HG02763 (cell line): ENCODE measurements around the gene MTIF3.
"Not testable (repeated sequence)": the region's sequence is repeated elsewhere in the genome, so short reads cannot be mapped to it uniquely, and the experiment has no call there.

Source experiments
- ATAC-seq: cut with Tn5 transposase; IDR thresholded peaks from one replicate; pipeline ENCODE4 v1.9.1; 2021; ENCODE audit warnings: mild to moderate bottlenecking, moderate library complexity; ENCODE audit not compliant: unreplicated experiment

The MTIF3 gene

GRCh38 chr13:27421101-27421871 is 29.1 kb downstream of the MTIF3 start:
- no peak for ATAC-seq

DNA sequence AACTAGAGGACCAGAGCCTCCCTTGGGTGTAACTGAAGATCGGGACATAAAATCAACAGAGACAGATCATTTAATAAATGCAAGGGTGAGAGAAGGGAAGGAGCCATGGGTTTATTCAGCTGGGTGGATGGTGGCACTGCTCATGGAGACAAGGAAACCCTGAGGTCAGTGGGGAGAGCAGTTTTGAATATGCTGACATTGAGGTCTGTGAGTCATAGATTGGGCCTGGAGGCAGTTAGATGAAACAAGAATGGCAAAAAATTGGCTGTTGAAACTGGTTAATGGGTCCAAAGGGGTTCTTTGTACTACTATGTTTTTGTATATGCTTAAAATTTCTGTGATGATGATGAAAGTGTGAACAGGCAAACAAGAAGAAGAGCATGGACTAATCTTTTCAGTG is 31.0 kb downstream of the MTIF3 start:
- no peak for ATAC-seq

DNA sequence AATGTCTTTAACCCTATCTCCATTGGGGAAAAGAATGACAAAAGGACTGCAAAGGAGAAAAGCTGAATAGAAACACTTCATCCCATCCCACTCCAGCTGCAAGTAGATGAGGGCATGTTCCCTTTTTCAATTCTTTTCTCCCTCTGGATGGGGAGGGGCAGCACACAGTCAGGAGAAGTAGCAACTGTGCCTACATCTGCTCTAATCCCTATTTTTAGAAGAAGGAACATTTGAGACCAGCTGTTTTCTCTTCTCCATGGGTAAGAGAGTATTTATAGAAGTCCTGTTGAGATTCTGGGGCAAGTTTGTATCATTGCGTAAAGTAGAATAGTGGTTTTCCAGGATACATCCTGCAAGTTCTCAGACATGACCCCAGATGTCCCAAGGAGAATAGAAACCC is 35.2 kb downstream of the MTIF3 start:
- ATAC-seq, result no peak

- no peak for ATAC-seq
Observed at GRCh38 chr13:27411341-27411740, 39.0 kb downstream of the MTIF3 start.

- no peak for ATAC-seq
Observed at GRCh38 chr13:27409013-27409412, 41.4 kb downstream of the MTIF3 start.

DNA sequence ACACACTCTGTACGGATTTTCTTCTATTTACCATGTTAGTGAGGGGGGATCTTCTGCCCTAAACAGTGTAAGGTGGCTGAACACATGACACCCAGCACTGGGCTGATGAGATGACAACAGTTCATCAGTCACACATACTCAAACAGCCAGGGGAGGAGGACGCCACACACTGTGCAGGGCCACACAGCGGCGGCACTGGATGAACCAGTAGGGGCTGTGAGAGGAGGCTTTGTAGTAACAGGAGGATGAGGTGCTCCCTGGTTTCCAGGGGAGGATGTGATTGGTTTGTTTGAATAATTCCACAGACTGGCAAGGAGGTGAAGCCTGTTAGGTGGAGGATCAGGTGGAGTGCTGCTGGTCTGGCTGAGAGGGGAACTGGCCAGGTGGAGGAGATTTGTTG is 42.3 kb downstream of the MTIF3 start:
- ATAC-seq, result no peak

DNA sequence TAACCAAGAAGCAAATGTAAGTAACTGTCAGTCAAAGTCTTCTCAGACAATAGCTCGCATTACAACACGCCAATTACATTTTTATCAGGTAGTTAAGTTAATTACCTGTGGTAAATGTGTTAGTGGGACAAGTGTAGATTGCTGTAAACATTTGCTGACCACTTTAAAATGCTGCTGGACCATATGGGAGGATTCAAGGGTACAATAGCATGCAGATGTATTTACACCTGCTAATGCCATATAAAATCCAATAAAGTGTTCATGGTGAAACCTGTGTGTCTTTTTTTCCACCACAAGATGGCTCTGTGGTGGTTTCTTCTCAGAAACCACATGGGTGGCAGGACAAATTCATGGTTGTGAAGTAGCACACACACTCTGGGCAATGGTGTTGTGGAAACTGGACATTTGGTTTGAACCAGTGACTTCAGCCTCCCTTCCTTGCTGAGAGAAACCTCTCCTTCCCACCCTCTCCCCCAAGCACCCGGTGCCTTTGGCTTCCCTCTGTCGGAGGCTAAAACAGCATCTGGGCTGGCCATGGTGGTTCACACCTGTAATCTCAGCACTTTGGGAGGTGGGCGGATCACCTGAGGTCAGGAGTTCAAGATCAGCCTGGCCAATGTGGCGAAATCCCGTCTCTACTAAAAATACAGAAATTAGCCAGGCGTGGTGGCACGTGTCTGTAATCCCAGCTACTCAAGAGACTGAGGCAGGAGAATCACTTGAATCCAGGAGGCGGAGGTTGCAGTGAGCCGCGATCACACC is 44.0 kb downstream of the MTIF3 start:
- no peak for ATAC-seq

DNA sequence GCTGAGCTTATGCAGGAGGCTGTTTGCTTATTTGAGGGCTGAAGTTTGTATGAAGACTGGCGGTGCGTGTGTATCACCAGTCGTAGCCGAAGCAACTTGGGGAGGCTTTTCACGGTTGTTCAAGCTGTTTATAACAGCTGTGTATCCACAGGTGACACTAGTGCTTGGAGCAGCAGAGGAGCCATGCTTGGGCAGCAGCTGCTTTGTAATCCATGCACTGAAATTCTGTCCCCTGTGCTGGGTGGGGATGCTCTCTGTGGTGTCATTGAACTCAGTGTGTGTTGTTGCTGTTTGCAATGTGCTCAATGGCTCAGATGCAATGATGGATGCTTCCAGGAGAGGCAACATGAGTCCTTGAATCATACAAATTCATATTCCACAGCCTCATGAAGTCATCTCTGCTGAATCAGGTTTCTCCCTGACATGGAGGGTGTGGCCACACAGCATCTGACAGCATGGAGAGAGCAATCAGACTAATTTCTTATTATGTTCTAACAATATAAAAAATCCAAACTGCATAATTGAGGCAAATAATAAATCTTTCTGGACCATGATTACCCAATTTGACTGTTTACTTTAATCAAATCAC is 44.7 kb downstream of the MTIF3 start:
- ATAC-seq, result no peak

GRCh38 chr13:27404680-27405079 is 45.7 kb downstream of the MTIF3 start:
- no peak for ATAC-seq

DNA sequence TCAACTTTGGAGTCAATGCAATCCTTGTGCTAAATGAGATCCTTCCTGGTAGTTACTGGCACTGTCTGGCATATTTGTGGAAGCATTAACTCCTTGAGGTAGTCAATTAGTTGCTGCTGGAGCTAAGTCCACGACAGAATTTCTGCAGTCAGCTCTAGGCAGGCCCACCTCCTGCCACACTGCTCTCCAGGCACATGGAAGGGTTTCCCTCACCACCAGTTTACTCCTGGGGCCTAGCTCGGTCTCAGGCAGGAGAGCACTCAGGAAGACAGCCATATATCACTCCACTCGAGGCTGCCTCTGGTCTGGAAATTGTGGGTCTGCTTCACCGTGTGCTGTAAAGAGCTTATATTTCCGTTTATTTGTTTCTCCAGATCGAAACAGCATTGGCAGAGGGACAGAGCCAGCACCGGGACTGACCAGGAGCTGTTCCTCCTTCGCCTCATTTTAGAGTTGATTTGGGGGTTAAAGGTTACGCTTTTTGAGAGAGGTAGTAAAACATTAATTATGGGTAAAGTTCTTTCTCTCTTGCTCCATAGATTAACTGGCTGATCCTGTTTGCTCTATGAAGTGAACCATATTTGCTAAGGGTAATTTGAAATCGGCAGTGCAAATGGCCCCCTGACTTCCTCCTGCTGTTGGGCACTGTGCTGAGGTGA is 46.5 kb downstream of the MTIF3 start:
- ATAC-seq, result no peak

GRCh38 chr13:27403203-27403678 is 47.1 kb downstream of the MTIF3 start:
- ATAC-seq, result no peak

GRCh38 chr13:27401210-27401609 is 49.2 kb downstream of the MTIF3 start:
- no peak for ATAC-seq

GRCh38 chr13:27400405-27400804 is 50.0 kb downstream of the MTIF3 start:
- ATAC-seq, result not testable (repeated sequence)

GRCh38 chr13:27398360-27398759 is 52.0 kb downstream of the MTIF3 start:
- no peak for ATAC-seq

DNA sequence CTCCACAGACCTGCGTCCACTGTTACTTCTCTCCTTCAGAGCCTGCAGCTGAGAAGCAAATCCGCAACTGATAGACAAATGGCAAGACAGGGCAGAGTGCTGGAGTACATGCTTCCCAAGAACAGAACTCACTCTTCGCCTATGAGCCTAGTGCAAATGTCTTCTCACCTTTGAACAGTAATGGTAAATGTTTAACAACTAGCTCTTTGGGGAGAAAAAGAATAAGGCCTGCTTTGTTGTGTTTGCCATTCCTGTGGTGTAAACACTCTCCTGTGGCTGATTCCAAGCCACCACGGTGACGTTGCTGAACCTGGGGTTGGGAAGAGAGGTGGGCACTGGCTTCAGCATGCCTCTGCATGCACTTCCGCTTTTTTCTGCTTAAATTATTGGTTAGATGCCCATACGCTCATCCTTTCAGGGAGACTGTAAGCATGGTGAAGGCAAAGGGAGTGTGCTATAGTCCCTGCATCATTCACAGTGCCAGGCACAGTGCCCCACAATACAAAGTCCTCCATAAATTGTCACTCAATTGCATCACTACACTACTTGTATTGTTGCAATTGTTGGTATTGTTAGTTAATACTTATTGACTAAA is 54.0 kb downstream of the MTIF3 start:
- no peak for ATAC-seq

- ATAC-seq, result no peak
Observed at GRCh38 chr13:27395007-27395510, 55.3 kb downstream of the MTIF3 start.

DNA sequence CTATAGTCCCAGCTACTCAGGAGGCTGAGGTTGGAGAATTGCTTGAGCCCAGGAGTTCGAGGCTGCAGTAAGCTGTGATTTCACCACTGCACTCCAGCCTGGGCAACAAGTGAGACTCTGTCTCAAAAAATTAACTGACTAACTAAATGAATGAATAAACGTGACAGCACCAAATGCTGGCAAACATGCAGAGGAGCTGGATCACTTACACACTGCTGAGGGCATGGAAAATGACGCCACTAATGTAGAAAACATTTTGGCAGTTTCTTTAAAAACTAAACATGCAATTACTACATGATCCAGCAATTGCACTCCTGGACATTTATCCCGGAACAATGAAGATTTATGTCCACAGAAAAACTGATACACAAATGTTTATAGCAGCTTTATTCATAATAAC is 57.3 kb downstream of the MTIF3 start:
- ATAC-seq, result no peak

GRCh38 chr13:27391471-27391870 is 58.9 kb downstream of the MTIF3 start:
- no peak for ATAC-seq

DNA sequence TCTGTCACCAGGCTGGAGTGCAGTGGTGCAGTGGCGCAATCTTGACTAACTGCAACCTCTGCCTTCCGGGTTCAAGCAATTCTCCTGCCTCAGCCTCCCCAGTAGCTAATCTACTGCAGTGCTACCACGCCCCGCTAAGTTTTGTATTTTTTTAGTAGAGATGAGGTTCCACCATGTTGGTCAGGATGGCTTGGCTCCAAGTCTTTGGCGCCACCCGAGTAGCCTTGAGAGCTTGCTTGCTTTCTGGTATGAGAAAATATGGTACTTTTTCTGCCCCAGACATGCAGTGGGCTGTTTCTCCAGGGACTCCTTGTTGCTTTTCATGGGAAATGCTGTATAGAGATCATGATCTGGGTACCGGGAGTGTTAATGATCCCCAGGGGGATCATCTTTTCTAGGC is 60.5 kb downstream of the MTIF3 start:
- ATAC-seq, result no peak

- ATAC-seq, result no peak
Observed at GRCh38 chr13:27388241-27388640, 62.1 kb downstream of the MTIF3 start.
